IPS-NIHi7 (cell line): ENCODE measurements around the gene SLC35E2B.
"Not testable (repeated sequence)": the region's sequence is repeated elsewhere in the genome, so short reads cannot be mapped to it uniquely, and the experiment has no call there.

ENCODE experiments used
- DNase-seq: peaks from one replicate; pipeline ENCODE4 v3.0.0; 2012; ENCODE audit warnings: mixed read lengths; ENCODE audit errors: extremely low spot score

SLC35E2B gene

DNA sequence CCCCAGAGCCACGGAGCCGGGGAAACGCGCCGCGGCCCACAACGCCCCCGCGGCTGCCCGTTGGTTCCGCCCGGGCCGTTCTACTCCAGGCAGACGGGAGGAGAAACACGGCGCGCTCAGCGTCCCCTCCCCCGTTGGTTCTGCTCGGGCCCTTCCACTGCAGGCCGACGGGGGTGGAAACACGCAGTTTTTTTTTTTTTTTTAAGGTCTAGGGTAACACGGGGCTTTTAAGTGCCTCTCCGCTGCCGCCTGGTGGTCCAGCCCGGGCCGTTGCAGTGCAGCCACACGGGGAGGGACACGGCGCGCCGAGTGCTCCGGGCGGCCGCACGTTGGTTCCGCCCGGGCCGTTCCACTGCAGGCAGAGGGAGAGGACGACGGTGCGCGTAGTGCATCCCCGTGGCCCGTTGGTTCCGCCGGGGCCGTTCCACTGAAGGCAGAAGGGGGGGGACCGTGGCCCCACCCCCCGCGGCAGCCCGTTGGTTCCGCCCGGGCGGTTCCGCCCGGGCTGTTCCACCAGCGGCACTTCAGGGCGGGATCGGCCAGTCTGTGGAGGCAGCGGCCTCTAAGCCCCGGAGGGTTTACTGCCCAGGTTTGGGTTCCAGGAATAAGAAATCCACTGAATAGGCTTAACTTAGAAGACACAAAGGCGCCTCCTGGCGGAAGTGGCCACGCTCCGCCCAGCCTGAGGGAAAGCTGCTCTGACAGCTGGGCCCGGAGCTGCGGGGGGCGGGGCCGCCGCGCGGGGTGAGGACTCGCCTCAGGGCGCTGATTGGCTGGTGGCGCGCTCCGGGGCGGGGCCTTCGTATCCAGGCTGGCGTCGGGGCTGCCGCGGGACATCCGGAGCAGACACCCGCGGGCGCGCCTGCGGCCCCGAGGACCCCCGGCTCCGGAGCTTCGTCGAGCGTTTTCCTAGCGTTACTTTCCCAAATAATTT lies at the start of gene SLC35E2B:
TSS of gene SLC35E2B (minus strand) at position 82 of the 934 bp plus-strand sequence. CDS start 16,096 bp downstream, outside the sequence.
- not testable (repeated sequence) for DNase-seq

DNA sequence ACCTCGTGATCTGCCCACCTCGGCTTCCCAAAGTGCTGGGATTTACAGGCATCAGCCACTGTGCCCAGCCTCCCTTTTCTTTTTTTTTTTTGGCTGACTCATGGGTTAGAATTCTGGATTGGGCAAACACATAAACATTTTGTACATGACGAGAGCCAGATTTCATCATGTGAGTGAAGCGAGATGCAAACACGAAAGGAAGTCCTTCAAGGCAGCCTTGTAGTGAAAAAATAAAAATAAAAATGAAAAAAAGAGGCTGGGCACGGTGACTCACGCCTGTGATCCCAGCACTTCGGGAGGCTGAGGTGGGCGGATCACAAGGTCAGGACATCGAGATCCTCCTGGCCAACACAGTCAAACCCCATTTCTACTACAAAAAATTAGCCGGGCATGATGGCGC lies 48.4 kb upstream of the SLC35E2B start:
- DNase-seq = not testable (repeated sequence)

DNA sequence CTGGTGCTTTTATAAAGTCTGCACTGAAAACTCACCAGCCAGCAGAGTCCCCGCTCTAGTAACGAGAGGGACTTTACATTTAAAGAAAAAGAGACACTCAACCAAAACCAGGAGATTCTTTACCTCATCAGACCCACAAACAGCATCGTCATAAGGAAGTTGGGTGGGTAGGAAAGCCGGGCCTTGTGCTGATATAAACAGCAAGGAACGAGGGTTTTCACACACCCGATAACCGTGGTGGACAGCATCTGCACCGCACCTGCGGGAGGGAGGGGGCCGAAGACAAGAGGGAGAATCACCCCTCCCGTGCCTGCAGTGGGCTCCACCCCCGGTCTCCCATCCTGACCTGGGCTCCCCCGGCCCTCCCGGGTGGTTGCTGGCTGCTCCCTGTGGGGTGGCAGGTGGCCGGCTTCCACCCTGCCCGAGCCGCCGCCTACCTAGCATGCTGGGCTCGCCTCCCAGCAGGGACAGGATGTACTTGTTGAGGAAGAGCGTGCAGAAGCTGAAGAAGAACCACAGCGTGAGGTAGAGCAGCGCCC lies 46.3 kb upstream of the SLC35E2B start:
- not testable (repeated sequence) for DNase-seq

DNA sequence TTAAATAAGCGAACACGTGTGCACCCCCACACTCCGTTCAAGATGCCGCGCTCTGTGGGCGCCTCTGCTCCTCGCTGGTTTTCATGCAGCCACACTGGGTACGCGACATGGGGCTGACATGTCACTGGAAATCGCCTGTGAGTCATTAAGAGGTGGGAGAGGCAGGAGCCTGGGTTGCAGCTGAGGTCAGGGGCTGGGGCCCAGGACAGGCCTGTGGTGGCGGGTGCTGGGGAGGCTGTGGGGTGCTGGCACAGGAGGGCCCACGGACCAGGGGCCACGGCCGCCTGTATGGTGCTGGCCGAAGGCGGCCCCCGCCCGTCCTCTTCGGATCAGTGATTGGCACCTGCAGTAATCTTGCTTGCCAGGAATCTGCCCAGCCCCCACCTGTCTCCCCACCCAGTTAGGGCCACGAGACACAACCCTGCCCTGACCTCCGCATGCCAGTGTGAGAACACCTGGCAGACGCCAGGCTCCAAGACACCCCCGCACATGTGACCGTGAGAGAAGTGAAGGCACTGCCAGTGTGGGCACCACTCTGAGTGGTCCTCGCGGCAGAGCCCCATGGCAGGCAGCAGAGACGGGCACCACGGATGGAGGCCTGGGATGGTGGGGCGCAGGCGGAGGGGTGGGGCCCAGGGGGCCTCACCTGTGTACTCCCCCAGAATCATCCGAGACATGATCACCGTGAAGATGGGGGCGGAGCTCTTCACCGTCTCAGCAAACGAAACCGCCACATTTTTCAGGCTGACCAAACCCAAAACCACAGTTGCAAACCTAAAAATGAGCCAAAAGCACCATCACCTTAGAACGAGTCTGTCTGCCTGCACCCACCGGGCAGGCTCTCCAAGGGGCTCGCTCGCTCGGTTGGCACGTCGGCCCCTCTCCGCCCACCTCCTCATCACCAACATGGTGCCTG lies 45.3 kb upstream of the SLC35E2B start:
- DNase-seq = not testable (repeated sequence)

DNA sequence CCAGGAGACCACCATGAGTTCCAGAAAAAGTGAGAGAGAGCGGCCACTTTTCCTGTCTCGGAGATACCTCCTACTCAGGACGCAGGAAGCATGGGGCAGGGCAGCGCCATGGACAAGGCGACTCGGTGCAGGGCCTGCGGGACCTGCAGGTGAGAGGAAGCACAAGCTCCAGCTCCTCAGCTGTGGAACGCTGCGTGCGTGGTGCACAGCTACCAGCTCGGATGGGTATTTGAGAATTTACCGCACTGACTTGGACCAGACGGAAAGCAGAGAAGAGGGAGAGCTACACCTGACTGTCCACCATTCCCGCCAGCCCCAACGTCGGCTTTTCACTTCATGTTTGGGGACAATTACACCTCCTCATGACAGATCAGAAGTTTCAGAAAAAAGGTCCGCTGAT lies 39.8 kb upstream of the SLC35E2B start:
- no peak for DNase-seq

DNA sequence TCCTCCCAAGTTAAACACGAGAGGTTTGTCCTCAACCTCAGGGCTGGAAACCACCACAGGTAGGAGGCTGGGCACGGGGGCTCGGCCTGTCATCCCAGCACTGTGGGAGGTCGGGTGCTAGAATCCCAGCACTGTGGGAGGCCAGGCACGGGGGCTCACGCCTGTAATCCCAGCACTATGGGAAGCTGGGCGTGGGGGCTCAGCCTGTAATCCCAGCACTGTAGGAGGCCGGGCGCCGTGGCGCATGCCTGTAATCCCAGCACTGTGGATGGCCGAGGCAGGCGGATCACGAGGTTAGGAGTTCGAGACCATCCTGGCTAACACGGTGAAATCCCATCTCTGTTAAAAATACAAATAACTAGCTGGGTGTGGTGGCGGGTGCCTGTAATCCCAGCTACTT lies 38.3 kb upstream of the SLC35E2B start:
- no peak for DNase-seq

DNA sequence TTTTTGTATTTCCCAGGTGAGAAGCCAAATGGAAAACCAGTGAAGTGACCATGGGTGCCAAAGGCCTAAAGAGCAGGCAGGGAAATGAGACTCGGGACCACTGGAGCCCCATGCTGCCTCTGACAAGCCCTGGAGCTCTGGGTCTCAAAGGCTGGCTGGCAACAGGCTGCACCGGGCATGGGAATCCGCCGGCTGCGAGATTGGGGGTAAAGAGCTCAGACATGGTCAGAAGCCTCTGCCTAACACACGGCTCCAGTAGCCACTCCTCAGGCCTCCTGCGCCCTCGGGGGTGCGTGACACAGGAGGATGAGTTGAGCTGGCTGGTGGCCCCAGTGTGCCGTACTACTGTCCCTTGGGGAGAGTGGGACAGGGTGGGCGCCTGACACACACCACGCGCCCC lies 37.6 kb upstream of the SLC35E2B start:
- not testable (repeated sequence) for DNase-seq

DNA sequence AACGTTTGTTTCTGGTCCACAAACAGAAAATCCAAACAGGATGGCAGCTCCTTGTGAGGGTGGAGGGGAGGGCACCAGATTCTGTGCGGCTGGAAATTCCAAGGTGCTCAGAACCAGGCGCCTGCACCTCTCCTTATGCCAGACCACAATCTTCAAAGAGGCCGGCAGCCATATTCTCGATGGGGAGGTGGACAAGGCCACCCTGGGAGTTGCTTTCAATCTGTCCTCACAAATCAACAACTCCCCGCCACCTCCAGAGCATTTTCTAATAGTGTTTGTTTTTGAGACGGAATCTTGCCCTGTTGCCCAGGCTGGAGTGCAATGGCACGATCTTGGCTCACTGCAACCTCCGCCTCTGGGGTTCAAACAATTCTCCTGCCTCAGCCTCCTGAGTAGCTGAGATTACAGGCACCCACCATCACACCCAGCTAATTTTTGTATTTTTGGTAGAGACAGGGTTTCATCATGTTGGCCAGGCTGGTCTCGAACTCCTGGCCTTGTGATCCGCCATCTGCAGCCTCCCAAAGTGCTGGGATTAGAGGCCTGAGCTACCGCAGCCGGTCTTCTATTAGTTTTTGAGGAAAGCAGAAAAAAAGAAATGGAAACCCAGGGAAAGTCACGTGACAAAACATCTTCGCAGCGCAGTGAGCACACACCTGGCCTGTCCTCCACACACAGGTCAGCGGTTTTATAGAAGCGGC lies 36.7 kb upstream of the SLC35E2B start:
- DNase-seq = not testable (repeated sequence)

DNA sequence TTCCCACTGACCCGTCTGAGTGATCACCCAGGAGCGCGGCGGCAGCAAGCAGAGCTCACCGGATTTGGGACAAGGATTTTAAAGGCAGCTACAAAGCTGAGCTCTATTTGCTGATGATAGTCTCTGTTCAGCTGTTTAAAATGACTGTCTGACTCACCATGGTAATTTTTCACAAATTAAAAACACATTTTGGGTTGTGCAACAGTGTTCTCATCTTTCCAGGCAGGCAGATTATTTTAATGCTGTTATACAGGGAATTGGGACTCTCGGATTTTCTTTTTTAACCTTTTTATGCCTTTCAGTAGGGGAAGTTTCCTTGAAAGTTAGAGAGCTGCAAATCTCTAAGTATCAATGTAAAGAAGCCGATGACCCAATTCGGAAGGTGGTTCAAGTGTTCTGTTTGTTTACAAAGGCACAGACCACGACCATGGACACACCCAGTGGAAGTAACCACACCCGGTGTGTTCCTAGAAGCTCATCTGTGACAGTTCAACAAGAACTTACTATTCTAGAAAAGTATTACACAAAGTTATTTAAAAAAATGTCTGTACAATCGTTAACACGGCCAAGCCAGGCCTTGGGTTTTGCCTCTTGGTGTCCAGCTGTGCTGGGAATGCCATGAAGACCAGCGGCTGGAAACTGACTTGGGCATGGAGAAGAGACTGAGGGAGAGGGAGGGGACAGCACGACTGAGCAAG lies 35.9 kb upstream of the SLC35E2B start:
- not testable (repeated sequence) for DNase-seq

DNA sequence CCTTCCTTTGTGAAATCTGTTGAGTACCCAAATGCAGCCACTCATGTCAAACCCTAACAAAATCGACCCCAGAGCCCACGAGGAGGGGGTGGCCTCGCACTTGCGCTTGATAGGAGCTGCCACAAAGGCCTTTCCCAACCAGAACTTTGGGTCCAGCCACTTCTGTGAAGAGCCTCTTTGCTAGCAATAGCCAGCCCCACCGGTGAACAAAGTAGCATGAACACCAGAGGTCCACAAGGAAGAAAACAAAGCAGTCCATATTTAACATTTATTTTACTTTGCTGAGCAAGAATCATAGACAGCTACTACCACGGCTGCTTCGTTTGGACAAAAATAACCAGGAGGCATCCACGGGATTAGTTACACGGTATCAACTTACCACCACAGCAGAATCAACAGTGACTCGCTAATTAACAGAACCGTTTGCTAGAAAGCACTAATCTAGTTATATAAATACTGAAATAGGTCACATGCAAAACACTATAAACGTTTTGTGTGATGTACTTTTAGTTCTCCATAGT lies 34.6 kb upstream of the SLC35E2B start:
- DNase-seq = not testable (repeated sequence)

DNA sequence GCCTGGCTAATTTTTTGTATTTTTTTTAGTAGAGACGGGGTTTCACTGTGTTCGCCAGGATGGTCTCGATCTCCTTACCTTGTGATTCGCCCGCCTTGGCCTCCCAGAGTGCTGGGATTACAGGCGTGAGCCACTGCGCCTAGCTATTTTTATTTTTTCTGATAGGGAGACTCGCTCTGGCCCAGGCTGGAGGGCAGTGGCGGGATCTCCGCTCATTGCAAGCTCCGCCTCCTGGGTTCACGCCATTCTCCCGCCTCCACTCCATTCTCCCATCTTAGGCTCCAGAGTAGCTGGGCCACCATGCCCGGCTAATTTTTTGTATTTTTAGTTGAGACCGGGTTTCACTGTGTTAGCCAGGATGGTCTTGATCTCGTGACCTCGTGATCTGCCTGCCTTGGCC lies 33.5 kb upstream of the SLC35E2B start:
- DNase-seq = not testable (repeated sequence)

DNA sequence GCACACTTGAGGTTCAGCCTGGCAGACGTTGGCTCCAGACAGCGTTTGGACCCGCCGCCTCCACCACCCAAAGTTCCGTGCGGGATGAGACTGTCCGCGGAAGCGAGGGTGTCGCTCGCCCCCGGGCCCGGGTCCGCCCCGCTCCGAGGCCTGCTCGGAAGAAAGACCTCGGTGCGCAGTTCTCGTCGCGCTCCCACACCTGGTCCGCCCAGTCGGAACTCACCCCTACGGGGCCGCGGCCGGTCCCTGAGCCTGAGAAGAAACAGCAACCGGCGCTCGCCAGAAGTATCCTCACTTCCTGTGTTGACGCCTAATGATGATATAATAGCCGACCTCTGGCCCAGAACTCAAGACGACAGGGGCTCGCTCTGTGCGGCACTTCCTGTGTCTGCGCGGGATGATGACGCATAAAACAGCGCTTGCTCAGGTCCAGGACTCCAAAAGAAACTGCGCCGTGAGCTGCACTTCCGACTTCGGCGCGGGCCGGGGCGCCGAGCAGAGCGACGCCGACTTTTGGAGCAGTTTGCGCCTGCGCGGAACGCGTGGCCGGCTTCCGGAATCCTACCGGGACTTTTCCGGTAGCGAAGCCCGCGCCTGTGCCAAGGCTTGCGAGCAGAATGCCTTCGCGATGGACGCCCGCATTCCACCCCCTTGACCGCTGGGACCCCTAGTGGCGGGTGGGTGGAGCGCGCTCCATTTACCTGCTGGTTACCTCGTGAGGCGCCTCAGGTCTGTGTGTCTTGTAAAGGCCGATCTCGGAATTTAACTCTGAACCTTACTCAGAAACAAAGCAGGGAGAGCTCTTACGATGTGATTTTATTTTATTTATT lies 31.7 kb upstream of the SLC35E2B start, which contains the start of gene CDK11A:
TSS of gene CDK11A (minus strand) at position 323 of the 830 bp plus-strand sequence. CDS start 1,539 bp downstream, outside the sequence.
- DNase-seq = peak; percentile 92

DNA sequence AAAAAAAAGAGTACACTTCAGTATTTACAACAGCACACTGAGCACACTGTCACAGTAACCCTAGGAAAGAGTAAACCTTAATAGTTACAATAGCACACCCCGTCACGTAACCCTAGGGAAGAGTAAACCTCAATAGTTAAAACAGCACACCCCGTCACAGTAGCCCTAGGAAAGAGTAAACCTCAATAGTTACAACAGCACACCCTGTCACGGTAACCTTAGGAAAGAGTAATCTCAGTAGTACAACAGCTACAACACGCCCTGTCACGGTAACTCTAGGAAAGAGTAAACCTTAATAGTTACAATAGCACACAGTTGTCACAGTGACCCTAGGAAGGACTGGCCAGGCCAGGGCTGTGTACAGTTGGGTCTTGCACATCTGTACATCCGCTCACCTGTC lies 28.6 kb upstream of the SLC35E2B start:
- no peak for DNase-seq

DNA sequence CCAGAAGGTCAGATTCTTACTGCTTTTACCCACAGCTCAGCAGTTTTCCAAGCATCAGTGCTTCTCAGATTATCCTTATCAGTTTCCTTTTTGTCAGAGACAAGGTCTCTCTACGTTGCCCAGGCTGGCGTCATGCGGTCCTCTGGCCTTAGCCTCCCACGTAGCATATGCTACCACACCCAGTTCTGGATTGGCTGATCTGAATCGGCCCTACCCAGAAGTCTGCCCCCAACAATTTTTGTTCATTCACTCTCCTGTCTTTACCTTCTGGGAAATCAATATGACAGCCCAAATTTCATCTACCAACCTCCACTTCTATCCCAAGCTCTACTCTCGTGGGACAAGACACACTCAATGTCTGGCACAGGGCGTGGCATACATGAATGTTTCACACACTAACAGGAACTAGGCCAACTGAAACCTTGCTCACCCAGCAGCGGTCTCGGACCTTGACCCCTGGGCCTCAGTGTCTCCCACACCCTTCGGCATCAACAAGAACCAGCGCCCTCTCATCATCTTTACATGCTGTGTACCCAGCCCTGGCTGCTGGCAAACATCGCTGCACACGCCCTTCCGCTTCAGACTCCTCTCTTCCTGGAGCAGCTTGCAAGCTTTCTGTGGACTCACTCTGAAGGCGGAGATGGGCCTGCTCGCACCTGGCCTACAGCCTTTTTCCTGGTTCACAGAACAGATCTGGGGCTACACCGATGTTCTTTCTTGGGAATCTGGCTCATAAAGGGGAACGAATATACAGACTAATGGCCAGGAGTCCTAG lies 22.7 kb upstream of the SLC35E2B start:
- not testable (repeated sequence) for DNase-seq

DNA sequence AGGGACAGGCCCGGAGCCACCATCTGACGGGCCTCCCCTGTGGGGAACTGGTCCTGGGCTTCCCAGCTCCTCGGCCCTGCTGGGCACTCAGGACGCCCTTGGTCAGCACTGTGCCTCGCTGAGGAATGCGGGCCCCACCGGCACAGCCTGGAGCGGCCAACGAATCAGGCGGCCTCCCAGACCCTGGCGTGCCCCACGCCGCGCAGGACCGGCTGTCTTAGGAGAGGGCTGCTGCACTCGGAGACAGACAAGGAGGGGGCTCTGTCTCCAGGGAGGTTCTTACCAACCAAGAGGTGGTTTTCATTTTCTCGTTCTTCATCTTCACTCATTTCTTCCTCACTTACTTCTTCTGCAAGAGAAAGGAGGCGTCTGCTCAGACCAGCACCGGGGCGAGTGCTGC lies 15.3 kb upstream of the SLC35E2B start:
- not testable (repeated sequence) for DNase-seq

DNA sequence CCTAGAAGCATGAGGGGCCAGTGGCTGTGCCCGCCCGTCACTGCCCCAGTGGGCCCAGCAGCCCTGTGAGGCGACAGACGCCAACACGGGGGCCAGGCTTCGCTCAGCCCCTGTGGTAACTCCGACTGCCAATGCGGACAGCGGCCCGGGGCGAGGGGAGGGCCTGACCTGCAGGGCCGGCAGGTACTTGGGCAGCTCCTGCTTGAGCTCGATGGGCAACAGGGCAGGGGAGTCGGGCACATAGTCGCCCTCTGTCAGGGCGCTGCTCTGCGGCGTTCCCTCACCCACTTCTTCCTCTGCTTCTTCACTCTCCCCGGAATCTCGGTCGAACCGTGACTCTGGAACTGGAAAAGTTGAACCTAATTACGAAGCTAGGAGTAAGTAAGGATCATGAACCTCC lies 14.6 kb upstream of the SLC35E2B start:
- not testable (repeated sequence) for DNase-seq

DNA sequence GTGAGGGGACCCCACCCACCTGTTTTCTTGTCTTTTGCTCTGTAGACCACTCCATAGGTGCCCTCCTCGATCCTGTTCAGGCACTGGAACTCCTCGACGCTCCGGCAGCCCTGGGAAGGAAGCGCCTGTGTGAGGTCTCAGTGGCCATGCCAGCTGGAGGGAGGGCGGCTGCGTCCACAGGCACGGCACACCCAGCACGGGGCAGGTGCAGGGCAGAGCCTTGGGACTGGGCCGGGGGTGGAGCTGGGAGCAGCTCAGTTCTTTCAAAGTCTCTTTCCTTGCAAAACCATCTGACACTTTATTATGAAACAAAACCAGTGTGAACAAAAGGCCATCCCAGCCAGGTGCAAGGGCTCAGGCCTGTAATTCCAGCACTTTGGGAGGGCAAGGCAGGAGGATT lies 13.0 kb upstream of the SLC35E2B start:
- not testable (repeated sequence) for DNase-seq

DNA sequence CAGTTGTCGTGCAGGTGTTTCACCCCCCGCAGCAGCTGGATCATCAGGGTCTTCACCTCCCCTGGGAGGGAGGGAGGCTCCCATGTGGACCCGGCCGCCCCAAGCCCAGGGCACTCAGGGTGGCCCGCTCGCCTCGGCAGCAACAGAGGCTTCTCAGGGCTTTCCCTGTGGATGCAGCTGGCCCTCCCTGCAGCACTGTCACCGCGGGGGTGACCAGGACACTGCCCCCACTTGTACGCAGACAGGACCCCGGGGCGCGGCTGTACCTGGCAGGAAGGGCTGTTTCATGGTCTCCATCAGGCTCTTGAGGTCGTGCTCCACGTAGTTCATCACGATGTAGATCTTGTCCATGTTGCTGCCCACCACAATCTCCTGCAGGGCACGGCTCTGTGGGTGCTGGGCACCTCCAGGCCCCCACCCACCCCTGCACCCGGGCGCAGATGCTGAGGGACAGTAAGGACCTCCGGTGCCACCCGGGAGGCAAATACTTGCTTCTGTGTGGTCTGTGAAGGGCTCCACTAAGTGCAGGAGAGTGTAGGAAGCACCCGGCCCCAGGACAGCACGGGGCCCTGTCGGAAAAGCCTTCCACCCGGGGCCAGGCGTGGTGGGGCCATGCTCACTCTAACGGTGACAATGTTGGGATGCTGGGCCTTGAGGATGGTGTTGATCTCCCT lies 11.8 kb upstream of the SLC35E2B start:
- DNase-seq = not testable (repeated sequence)
